HK-2 (cell line): Measurements from ENCODE around the gene OR2T3.
"Not testable (repeated sequence)": the region's sequence is repeated elsewhere in the genome, so short reads cannot be mapped to it uniquely, and the experiment has no call there.

Experiments used
- DNase-seq: peaks from one replicate; pipeline ENCODE4 v3.0.0-alpha.2; 2018; ENCODE audit not compliant: unreplicated experiment

OR2T3 gene

GRCh38 chr1:248473051-248473450 is at the start of gene OR2T3:
OR2T3 (plus strand) TSS chr1:248473351; CDS start chr1:248473351, 0 bp downstream.
- not testable (repeated sequence) for DNase-seq

- DNase-seq: not testable (repeated sequence)
Measured at GRCh38 chr1:248427526-248428191, 45.5 kb upstream of the OR2T3 start.

- not testable (repeated sequence) for DNase-seq
Measured at GRCh38 chr1:248428192-248428533, 45.0 kb upstream of the OR2T3 start.

- not testable (repeated sequence) for DNase-seq
Measured at GRCh38 chr1:248431683-248432082, 41.5 kb upstream of the OR2T3 start.

- not testable (repeated sequence) for DNase-seq
Measured at GRCh38 chr1:248432201-248432600, 41.0 kb upstream of the OR2T3 start.

- DNase-seq: not testable (repeated sequence)
Measured at GRCh38 chr1:248433811-248434415, 39.2 kb upstream of the OR2T3 start.

GRCh38 chr1:248434913-248435312 is 38.2 kb upstream of the OR2T3 start:
- not testable (repeated sequence) for DNase-seq

- not testable (repeated sequence) for DNase-seq
Measured at GRCh38 chr1:248436303-248436702, 36.8 kb upstream of the OR2T3 start.

GRCh38 chr1:248438668-248439067 is 34.5 kb upstream of the OR2T3 start:
- DNase-seq: not testable (repeated sequence)

GRCh38 chr1:248439283-248439682 is 33.9 kb upstream of the OR2T3 start:
- not testable (repeated sequence) for DNase-seq

GRCh38 chr1:248442500-248443277 is 30.5 kb upstream of the OR2T3 start:
- not testable (repeated sequence) for DNase-seq

- not testable (repeated sequence) for DNase-seq
Measured at GRCh38 chr1:248444603-248445002, 28.5 kb upstream of the OR2T3 start.

- DNase-seq: not testable (repeated sequence)
Measured at GRCh38 chr1:248445399-248445798, 27.8 kb upstream of the OR2T3 start, which contains the start of gene OR2T2. OR2T2 (plus strand) TSS chr1:248445637; CDS start chr1:248452798, 7,161 bp downstream.

- not testable (repeated sequence) for DNase-seq
Measured at GRCh38 chr1:248448409-248449074, 24.6 kb upstream of the OR2T3 start.

- DNase-seq: not testable (repeated sequence)
Measured at GRCh38 chr1:248449821-248450465, 23.2 kb upstream of the OR2T3 start.

- not testable (repeated sequence) for DNase-seq
Measured at GRCh38 chr1:248450466-248451145, 22.5 kb upstream of the OR2T3 start.

GRCh38 chr1:248453619-248454018 is 19.5 kb upstream of the OR2T3 start:
- not testable (repeated sequence) for DNase-seq

GRCh38 chr1:248455045-248455444 is 18.1 kb upstream of the OR2T3 start:
- DNase-seq: not testable (repeated sequence)

GRCh38 chr1:248456635-248457034 is 16.5 kb upstream of the OR2T3 start:
- DNase-seq: not testable (repeated sequence)

- DNase-seq: not testable (repeated sequence)
Measured at GRCh38 chr1:248459117-248459516, 14.0 kb upstream of the OR2T3 start.

- DNase-seq: no peak
Measured at GRCh38 chr1:248471154-248471553, 2.0 kb upstream of the OR2T3 start.
